ENCODE results near the gene TEN1.

- TF ChIP-seq CTCF (CRISPR knock-in tag; IDR thresholded peaks at IDR 0.05): no peak
- TF ChIP-seq POLR2A (IDR thresholded peaks at IDR 0.05; ENCODE audit: insufficient read depth in 1 of 2, low read depth in 2 of 2, low read length in 2 of 2): no peak
- no peak for TF ChIP-seq MXD1 (CRISPR knock-in tag; IDR thresholded peaks at IDR 0.05)
- no peak for TF ChIP-seq ZBTB20 (CRISPR knock-in tag; IDR thresholded peaks at IDR 0.05; ENCODE audit: borderline replicate concordance, low read depth)
- TF ChIP-seq ZNF274 (CRISPR knock-in tag; IDR thresholded peaks at IDR 0.05): no peak
- TF ChIP-seq ZNF484 (CRISPR knock-in tag; IDR thresholded peaks at IDR 0.05; ENCODE audit: borderline replicate concordance, low read depth): no peak
- no peak for TF ChIP-seq CEBPZ (IDR thresholded peaks at IDR 0.05; ENCODE audit: low read length)
- TF ChIP-seq ZNF546 (CRISPR knock-in tag; conservative IDR thresholded peaks at IDR 0.05): no peak
- TF ChIP-seq ZNF616 (CRISPR knock-in tag; IDR thresholded peaks at IDR 0.05; ENCODE audit: low read depth): no peak
Measured at GRCh38 chr17:76013377-76013932, 34.4 kb downstream of the TEN1 start.

All from HepG2 (cell line).